ENCODE data around the gene EBNA1BP2. TPM values are rescaled to one million over a fixed set of nuclear protein-coding genes. Genes with fewer than 3 reads are reported as not detected.

Gene EBNA1BP2
- total and polyA plus RNA-seq, 10 of the 15 experiments (the other 5 are each of a cell fraction or from before 2014, with no cell fraction given), result 57.5 to 275 (median 133) TPM

- no peak for DNase-seq (ENCODE audit: low read depth, low spot score)
- ChIA-PET SMC1A (ENCODE audit: uncharacterized antibody, unreplicated experiment) (interaction anchor here (0.9 to 1.8 kb wide), 11 partner anchors 9 to 351 kb away, joined by 3 to 7 read pairs (median 4); partner anchors contain the start of gene ZNF691), CTCF (interaction anchor here (0.6 to 2.3 kb wide), 9 partner anchors 9 to 431 kb away, joined by 3 to 11 read pairs (median 4); partner anchors contain the start of gene ZNF691), POLR2A (interaction anchor here (1.1 to 1.4 kb wide), 3 partner anchors 22 to 193 kb away, joined by 3 to 6 read pairs (median 4); no protein-coding TSS in a partner anchor), RAD21 (ENCODE audit: unreplicated experiment) (interaction anchor here (1.0 to 1.9 kb wide), 4 partner anchors 24 to 124 kb away, joined by 3 to 5 read pairs (median 4); no protein-coding TSS in a partner anchor)
- ATAC-seq, result no peak
- 71% methylated on average over 7 of the region's 7 CpGs for WGBS (ENCODE audit: insufficient coverage, insufficient replicate concordance, low lambda C conversion rate, missing lambda C conversion rate)
- no peak for FAIRE-seq
- no peaks in the 10 kb centered on the region for H3K27me3 ChIP-seq (replicated peaks in 1 of 2; ENCODE audit: control insufficient read depth in 2 of 2, insufficient read depth in 2 of 2, low read length in 1 of 2)
- H3K4me1 ChIP-seq (ENCODE audit: control insufficient read depth, insufficient read depth, low read length), result peaks cover 17% of the 10 kb centered on the region
- H3K9me3 ChIP-seq (replicated peaks; ENCODE audit: control insufficient read depth, insufficient read depth, low read length), result no peaks in the 10 kb centered on the region; the same call in none of the 3 replicates
- peak overlapping the region; percentile 15; the same call in 1 of the 2 replicates for H2AFZ ChIP-seq (ENCODE audit: control insufficient read depth, low read depth, low read length)
- no peaks in the 10 kb centered on the region for H4K20me1 ChIP-seq (ENCODE audit: control insufficient read depth, insufficient read depth)
- H3K4me2 ChIP-seq (ENCODE audit: control insufficient read depth, insufficient read depth), result peak overlapping the region; percentile 86; the same call in 1 of the 2 replicates
- no peak overlapping the region; the same call in 1 of the 2 replicates for H3K9ac ChIP-seq (ENCODE audit: control insufficient read depth, insufficient read depth, low read length)
- intact Hi-C loops (cut with micrococcal nuclease; ENCODE audit: unreplicated experiment), result loop anchor here (2.0 kb wide), 1 partner anchor 23 kb away; no protein-coding TSS in a partner anchor
- H3K27ac ChIP-seq (ENCODE audit: control insufficient read depth, insufficient read depth), result no peak overlapping the region
- in situ Hi-C loops (cut with MboI), result no loop called here
- peaks cover 6% of the 10 kb centered on the region for H3K79me2 ChIP-seq (ENCODE audit: control insufficient read depth, insufficient read depth, low read length)
- H3K4me3 ChIP-seq, result no peak overlapping the region
- no peaks in the 10 kb centered on the region for H3K36me3 ChIP-seq (ENCODE audit: control insufficient read depth in 2 of 2, insufficient read depth in 2 of 2, low read length in 1 of 2)
- no TSS peak for BruUV-seq (replicated peaks)
- TF ChIP-seq ZSCAN29 (IDR thresholded peaks at IDR 0.05) (no peak), RUNX3 (IDR thresholded peaks at IDR 0.05; ENCODE audit: low read length) (peak; percentile 64), NKRF (conservative IDR thresholded peaks at IDR 0.05) (no peak), SIX5 (IDR thresholded peaks at IDR 0.05; ENCODE audit: low read depth, low read length, severe bottlenecking) (no peak), TBL1XR1 (IDR thresholded peaks at IDR 0.05; ENCODE audit: low read depth, low read length) (no peak), MTA2 (IDR thresholded peaks at IDR 0.05; ENCODE audit: low read depth) (peak; percentile 64), SIN3A (IDR thresholded peaks at IDR 0.05; ENCODE audit: low read depth, low read length) (no peak), TCF12 (IDR thresholded peaks at IDR 0.05; ENCODE audit: low read depth, low read length) (no peak), E2F8 (IDR thresholded peaks at IDR 0.05; ENCODE audit: low read depth, partially characterized antibody) (no peak), SREBF1 (IDR thresholded peaks at IDR 0.05; ENCODE audit: low read length) (no peak), IKZF2 (IDR thresholded peaks at IDR 0.05) (peak in 1 of 2 experiments; percentile 59; a peak in 3 of 4 replicates)
- TF ChIP-seq, protein P1, sequence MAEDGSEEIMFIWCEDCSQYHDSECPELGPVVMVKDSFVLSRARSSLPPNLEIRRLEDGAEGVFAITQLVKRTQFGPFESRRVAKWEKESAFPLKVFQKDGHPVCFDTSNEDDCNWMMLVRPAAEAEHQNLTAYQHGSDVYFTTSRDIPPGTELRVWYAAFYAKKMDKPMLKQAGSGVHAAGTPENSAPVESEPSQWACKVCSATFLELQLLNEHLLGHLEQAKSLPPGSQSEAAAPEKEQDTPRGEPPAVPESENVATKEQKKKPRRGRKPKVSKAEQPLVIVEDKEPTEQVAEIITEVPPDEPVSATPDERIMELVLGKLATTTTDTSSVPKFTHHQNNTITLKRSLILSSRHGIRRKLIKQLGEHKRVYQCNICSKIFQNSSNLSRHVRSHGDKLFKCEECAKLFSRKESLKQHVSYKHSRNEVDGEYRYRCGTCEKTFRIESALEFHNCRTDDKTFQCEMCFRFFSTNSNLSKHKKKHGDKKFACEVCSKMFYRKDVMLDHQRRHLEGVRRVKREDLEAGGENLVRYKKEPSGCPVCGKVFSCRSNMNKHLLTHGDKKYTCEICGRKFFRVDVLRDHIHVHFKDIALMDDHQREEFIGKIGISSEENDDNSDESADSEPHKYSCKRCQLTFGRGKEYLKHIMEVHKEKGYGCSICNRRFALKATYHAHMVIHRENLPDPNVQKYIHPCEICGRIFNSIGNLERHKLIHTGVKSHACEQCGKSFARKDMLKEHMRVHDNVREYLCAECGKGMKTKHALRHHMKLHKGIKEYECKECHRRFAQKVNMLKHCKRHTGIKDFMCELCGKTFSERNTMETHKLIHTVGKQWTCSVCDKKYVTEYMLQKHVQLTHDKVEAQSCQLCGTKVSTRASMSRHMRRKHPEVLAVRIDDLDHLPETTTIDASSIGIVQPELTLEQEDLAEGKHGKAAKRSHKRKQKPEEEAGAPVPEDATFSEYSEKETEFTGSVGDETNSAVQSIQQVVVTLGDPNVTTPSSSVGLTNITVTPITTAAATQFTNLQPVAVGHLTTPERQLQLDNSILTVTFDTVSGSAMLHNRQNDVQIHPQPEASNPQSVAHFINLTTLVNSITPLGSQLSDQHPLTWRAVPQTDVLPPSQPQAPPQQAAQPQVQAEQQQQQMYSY (CRISPR knock-in tag; IDR thresholded peaks at IDR 0.05), result no peak
- TF ChIP-seq, protein P2, sequence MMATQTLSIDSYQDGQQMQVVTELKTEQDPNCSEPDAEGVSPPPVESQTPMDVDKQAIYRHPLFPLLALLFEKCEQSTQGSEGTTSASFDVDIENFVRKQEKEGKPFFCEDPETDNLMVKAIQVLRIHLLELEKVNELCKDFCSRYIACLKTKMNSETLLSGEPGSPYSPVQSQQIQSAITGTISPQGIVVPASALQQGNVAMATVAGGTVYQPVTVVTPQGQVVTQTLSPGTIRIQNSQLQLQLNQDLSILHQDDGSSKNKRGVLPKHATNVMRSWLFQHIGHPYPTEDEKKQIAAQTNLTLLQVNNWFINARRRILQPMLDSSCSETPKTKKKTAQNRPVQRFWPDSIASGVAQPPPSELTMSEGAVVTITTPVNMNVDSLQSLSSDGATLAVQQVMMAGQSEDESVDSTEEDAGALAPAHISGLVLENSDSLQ (IDR thresholded peaks at IDR 0.05), result no peak
These were observed 25.4 kb upstream of the EBNA1BP2 start for GRCh38 chr1:43197343-43198127.
